PC-3 (cell line): Measurements from ENCODE around the gene GJD3.

Source experiments
- EZH2 ChIP-seq: fragments of 300-600 bp; sonication (generic); IDR thresholded peaks from one replicate; pipeline ENCODE4 v1.6.1; 2017; ENCODE audit warnings: antibody characterized with exemption, mild to moderate bottlenecking, low read length; ENCODE audit not compliant: unreplicated experiment
- EZH2phosphoT487 ChIP-seq: fragments of 300-600 bp; sonication (generic); IDR thresholded peaks from 2 replicates; pipeline ENCODE4 v1.6.1; 2018; ENCODE audit warnings: mild to moderate bottlenecking, antibody characterized with exemption, low read length, borderline replicate concordance
- TF ChIP-seq, protein P1 (sequence below): fragments of 300-600 bp; sonication (generic); conservative IDR thresholded peaks from 2 replicates; pipeline ENCODE4 v1.5.1; 2017; ENCODE audit warnings: antibody characterized with exemption, low read depth, mild to moderate bottlenecking, low read length

DNA sequence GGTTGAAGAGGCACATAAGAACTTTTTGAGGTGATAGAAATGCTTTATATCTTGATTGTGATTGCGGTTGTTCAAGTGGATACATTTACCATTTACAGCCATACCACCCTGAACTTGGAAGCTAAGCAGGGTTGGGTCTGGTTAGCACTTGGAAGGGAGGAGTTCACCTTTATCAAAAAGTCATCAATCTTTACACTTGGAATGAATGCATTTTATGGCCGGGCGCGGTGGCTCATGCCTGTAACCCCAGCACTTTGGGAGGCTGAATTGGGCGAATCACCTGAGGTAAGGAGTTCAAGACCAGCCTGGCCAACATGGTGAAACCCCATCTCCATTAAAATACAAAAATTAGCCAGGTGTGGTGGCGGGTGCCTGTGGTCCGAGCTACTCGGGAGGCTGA, 9.5 kb upstream of the GJD3 start:
- TF ChIP-seq, protein P1, sequence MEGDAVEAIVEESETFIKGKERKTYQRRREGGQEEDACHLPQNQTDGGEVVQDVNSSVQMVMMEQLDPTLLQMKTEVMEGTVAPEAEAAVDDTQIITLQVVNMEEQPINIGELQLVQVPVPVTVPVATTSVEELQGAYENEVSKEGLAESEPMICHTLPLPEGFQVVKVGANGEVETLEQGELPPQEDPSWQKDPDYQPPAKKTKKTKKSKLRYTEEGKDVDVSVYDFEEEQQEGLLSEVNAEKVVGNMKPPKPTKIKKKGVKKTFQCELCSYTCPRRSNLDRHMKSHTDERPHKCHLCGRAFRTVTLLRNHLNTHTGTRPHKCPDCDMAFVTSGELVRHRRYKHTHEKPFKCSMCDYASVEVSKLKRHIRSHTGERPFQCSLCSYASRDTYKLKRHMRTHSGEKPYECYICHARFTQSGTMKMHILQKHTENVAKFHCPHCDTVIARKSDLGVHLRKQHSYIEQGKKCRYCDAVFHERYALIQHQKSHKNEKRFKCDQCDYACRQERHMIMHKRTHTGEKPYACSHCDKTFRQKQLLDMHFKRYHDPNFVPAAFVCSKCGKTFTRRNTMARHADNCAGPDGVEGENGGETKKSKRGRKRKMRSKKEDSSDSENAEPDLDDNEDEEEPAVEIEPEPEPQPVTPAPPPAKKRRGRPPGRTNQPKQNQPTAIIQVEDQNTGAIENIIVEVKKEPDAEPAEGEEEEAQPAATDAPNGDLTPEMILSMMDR: no peak
- TF ChIP-seq EZH2phosphoT487 (no peak), EZH2 (no peak)
